Coronary artery (tissue), 2 donors: ENCODE measurements around the gene HEPHL1.

Experiments used
- DNase-seq: peaks from one replicate; pipeline ENCODE4 v3.0.0-alpha.2; 2017; ENCODE audit warnings: low spot score
- H3K27ac ChIP-seq, 2 donors: fragments of 200-600 bp; sonication (generic); one replicate each; pipeline ENCODE4 v1.5.1; 2016 to 2019
- H3K4me3 ChIP-seq: fragments of 200-600 bp; sonication (generic); 2 replicates; pipeline ENCODE4 v1.5.1; 2016; ENCODE audit warnings: mild to moderate bottlenecking, moderate library complexity
- TF ChIP-seq, protein P1 (sequence below): fragments of 200-600 bp; sonication (generic); IDR thresholded peaks from one replicate; pipeline ENCODE4 v1.5.1; 2019; ENCODE audit warnings: antibody characterized with exemption

Gene HEPHL1

DNA sequence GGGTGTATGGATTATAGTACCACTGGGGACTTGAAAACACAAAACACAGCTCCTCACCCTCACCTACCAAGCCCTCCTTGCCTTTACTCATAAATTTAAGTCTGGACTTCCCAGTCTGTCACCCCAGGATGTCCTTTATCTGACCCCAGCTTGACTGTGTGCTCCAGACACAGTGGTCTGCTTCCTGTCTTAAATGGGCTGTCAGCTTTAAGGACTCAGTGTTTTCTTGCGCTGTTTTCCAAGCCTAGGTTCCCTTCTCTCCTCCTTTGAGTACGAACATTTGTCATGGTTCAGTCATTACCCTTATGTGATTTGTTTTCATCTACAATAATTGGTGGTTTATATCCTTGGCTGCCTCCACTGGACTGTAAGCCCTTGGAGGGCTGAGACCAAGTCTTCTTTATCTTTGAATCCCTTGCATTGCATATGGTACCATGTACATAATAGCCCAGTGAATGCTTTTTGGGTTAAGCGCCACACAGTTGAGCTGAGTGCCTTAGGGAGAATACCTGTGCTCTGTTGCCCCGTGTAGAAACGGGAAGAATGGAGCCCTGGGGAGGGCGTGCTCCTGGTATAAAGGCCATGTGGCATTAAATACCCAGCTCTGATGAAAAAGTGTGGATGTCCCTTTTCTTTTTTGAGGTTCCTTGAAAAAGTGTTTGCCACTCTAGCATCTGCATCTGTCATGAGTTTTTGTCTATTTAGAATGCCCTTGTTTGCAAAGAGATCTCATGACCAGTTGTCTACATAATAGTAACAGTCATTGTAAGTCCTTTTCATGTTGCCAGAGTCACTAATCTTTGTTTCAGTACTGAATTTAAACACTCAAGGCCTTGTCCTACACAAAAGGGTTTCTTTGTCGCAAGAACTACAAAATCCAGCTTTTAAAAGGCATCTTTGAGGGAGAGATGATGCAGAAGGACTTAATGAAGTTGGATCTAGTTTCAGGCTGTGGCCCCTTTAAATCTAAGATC is 121.4 kb downstream of the HEPHL1 start:
- DNase-seq: no peak
- H3K27ac ChIP-seq: peak overlapping the region in 1 of 2 donors; percentile 39

DNA sequence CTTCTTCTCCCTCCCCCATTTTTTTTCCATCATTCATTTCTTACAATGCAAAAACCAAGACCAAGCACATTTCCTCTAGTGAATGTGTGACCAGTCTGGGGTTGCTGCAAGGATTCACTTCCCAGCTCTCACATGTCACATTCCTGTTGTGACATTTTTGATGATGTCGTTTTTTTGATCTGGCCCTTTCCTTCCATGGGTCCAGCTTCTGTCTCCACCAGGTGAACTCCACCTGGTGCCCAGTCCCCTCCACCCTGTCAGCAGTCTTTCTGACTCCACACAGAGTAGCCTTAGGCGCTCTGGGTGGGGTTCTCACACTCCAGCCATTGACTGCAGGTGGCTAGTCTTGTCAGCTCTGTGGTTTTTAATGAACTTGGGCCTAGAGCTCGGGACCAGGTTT is 123.1 kb downstream of the HEPHL1 start:
- DNase-seq: no peak
- Histone ChIP-seq H3K27ac (no peak overlapping the region), H3K4me3 (no peak overlapping the region)
- TF ChIP-seq, protein P1, sequence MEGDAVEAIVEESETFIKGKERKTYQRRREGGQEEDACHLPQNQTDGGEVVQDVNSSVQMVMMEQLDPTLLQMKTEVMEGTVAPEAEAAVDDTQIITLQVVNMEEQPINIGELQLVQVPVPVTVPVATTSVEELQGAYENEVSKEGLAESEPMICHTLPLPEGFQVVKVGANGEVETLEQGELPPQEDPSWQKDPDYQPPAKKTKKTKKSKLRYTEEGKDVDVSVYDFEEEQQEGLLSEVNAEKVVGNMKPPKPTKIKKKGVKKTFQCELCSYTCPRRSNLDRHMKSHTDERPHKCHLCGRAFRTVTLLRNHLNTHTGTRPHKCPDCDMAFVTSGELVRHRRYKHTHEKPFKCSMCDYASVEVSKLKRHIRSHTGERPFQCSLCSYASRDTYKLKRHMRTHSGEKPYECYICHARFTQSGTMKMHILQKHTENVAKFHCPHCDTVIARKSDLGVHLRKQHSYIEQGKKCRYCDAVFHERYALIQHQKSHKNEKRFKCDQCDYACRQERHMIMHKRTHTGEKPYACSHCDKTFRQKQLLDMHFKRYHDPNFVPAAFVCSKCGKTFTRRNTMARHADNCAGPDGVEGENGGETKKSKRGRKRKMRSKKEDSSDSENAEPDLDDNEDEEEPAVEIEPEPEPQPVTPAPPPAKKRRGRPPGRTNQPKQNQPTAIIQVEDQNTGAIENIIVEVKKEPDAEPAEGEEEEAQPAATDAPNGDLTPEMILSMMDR: no peak

More for the DNA sequence above, 121.4 kb downstream of the HEPHL1 start:
- H3K4me3 ChIP-seq: no peak overlapping the region
- TF ChIP-seq, protein P1: no peak

DNA sequence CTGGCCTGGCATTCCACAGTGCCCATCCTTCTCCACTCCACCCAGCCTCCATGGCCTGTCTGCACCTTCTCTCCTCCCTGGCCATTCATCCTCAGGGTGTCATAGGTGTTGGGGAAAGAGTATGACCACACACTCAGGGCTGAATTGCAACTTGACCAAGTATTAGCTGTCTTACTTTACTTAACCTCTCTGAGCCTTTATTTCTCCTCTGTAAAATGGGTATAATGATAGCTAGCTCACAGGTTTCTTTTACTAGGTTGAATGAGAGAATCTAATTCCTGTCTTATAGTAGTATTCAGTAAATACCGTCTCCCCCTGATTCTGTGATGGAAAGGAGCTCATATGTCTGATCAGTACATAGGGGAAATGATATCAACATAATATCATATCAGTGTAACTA is 123.5 kb downstream of the HEPHL1 start:
- H3K27ac ChIP-seq: no peak overlapping the region
- TF ChIP-seq, protein P1: no peak
- no peak overlapping the region for H3K4me3 ChIP-seq
- no peak for DNase-seq

DNA sequence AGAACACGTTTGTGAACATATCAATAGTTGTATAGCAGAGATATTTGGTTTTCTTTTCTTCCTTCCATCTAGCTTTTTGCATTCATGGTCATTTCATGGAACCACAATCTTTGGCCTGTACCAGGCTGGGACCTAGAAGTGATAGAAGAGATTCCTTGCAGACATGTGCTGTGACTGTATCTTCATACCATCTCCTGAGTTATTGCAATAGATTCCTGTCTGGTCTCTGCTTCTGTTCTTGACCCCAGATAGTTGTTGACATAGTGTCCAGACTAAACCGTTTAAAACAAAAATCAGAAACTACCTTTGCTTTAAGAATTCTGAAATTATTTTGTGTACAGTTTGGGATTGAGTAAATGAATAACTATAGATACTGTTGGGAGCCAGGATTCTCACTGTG is 124.3 kb downstream of the HEPHL1 start:
- H3K27ac ChIP-seq: no peak overlapping the region
- TF ChIP-seq, protein P1: no peak
- no peak overlapping the region for H3K4me3 ChIP-seq
- DNase-seq: no peak

DNA sequence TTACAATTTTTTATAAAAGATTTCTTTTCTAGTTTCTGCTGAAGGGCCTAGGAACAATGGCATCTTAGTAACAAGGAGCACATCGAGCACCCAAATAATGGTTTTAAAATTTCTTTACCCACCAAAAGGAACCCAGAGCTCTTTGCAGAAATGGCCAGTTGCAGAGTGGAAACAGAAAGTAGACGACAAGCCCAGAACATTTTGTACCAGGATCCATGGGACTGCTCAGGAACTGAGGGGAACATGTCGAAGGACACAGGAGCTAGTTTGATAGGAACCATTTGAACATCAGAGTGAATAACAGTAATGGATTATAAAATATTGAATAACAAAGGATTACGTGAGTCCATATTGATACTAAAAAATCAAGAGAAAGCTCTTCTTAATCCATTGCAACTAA is 124.8 kb downstream of the HEPHL1 start:
- DNase-seq: no peak
- Histone ChIP-seq H3K27ac (no peak overlapping the region), H3K4me3 (no peak overlapping the region)
- TF ChIP-seq, protein P1: no peak

DNA sequence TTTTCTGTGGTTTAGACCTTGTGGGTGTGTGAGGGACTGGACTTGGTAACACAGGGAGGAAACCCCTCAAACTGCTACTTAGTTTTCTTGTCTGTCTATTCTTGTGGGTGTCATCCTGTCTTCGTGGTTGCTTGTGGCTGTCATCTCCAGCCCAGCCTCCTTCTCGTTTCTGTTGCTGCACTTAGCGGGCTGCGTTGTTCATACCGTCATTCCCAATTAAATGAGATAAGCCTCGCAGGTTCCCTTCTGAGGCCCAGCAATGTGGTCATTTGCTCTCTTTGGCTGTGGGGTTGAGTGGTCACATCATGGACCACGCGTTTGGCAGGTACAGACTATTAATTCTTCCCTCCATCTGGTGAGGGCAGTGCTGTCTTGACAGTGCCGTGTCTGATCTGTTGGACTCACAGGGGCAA is 126.3 kb downstream of the HEPHL1 start:
- H3K4me3 ChIP-seq: no peak overlapping the region
- H3K27ac ChIP-seq: no peak overlapping the region
- TF ChIP-seq, protein P1: no peak
- no peak for DNase-seq

DNA sequence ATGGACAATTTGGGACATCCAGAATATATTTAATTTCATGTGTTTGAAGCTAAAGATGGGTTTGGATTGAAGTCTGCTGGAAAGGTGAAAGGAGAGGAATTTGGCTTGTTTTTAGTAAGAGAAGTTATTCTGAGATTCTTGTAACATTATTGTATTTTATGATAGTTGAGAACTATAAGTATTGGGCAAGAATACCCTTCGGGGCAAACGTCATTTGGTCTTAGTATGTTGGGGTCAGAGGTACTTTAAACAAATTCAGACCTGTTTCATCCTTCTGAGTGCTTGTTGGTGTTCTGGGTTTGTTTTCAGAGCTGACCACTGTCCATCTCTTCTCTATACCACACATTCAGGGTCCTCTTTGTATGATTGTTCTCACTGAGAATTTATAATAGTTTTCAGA is 127.0 kb downstream of the HEPHL1 start:
- DNase-seq: no peak
- TF ChIP-seq, protein P1: no peak
- Histone ChIP-seq H3K4me3 (no peak overlapping the region), H3K27ac (no peak overlapping the region)
